A673 (cell line): ENCODE measurements around the gene SYT14. TPM values are rescaled to one million over a fixed set of nuclear protein-coding genes. Genes with fewer than 3 reads are reported as not detected.

Experiments
- BruUV-seq: library from RNA; stranded (reverse); fragments of 400-500 nt; replicated peaks from 2 replicates; lab custom pipeline; 2021; lab: Mats Ljungman, UMichigan
- CTCF ChIA-PET: fragments of 300-600 bp; sonication (Branson Sonifier 250); formaldehyde crosslinking; loops from one replicate; lab custom pipeline; 2022; ENCODE audit warnings: antibody characterized with exemption; lab: Charles Lee
- POLR2A ChIA-PET: fragments of 300-600 bp; sonication (Branson Sonifier 250); formaldehyde crosslinking; loops from one replicate; lab custom pipeline; 2022; ENCODE audit warnings: antibody characterized with exemption; ENCODE audit not compliant: low non-redundant PET; lab: Charles Lee
- DNase-seq: peaks from one replicate; pipeline ENCODE4 v3.0.0-alpha.2; 2015; ENCODE audit warnings: low spot score
- H3K27ac ChIP-seq: fragments of 200-600 bp; sonication (generic); 2 replicates; pipeline ENCODE4 v1.5.1; 2016; ENCODE audit warnings: mixed run types, low read depth, mild to moderate bottlenecking, mixed read lengths, antibody characterized with exemption, low read length; ENCODE audit not compliant: poor library complexity, severe bottlenecking
- H3K27me3 ChIP-seq: fragments of 200-600 bp; sonication (generic); replicated peaks from 2 replicates; pipeline ENCODE4 v1.6.1; 2017; ENCODE audit warnings: mixed run types, low read depth, mild to moderate bottlenecking, mixed read lengths, antibody characterized with exemption, low read length; ENCODE audit not compliant: insufficient read depth, poor library complexity
- H3K36me3 ChIP-seq: fragments of 200-600 bp; sonication (generic); 2 replicates; pipeline ENCODE4 v1.6.1; 2016; ENCODE audit warnings: mixed run types, mild to moderate bottlenecking, mixed read lengths, antibody characterized with exemption, low read length; ENCODE audit not compliant: insufficient read depth, poor library complexity, severe bottlenecking
- H3K4me1 ChIP-seq: fragments of 200-600 bp; sonication (generic); 2 replicates; pipeline ENCODE4 v1.6.1; 2017; ENCODE audit warnings: mixed run types, mild to moderate bottlenecking, mixed read lengths, antibody characterized with exemption, low read length; ENCODE audit not compliant: insufficient read depth, poor library complexity, severe bottlenecking
- H3K4me3 ChIP-seq: fragments of 200-600 bp; sonication (generic); 2 replicates; pipeline ENCODE4 v1.5.1; 2016; ENCODE audit warnings: low read depth, mixed run types, mild to moderate bottlenecking, mixed read lengths, low read length; ENCODE audit not compliant: poor library complexity, severe bottlenecking
- H3K9me3 ChIP-seq: fragments of 200-600 bp; sonication (generic); 2 replicates; pipeline ENCODE4 v1.6.1; 2016; ENCODE audit warnings: mixed run types, low read depth, mild to moderate bottlenecking, mixed read lengths, antibody characterized with exemption, low read length; ENCODE audit not compliant: poor library complexity, severe bottlenecking
- CTCF ChIP-seq: fragments of 300-800, 200-600 bp; sonication (generic); conservative IDR thresholded peaks from 2 replicates; pipeline ENCODE4 v1.5.1; 2017; ENCODE audit warnings: low read depth, mild to moderate bottlenecking, antibody characterized with exemption, low read length, moderate library complexity, mixed read lengths
- EZH2 ChIP-seq: fragments of 200-600 bp; sonication (generic); IDR thresholded peaks from 2 replicates; pipeline ENCODE4 v1.6.1; 2017; ENCODE audit warnings: borderline replicate concordance, low read depth, mild to moderate bottlenecking, mixed read lengths, antibody characterized with exemption, low read length; ENCODE audit not compliant: poor library complexity, severe bottlenecking
- intact Hi-C: fragments of 100-400 bp; cut with micrococcal nuclease; formaldehyde crosslinking; loops from one replicate; pipeline ENCODE4 v1.10.0; 2022; ENCODE audit not compliant: unreplicated experiment
- total RNA-seq: library from RNA; stranded (reverse); gene quantifications from 2 replicates; pipeline ENCODE4 v1.2.3, GENCODE V29; 2021

SYT14 gene
- total RNA-seq, 1 experiment from 2014 or later = 22.4 TPM

- no TSS peak for BruUV-seq
- no peak for DNase-seq
- CTCF ChIA-PET = no interaction called here
- no peaks in the 10 kb centered on the region for H3K36me3 ChIP-seq
- H3K27me3 ChIP-seq = no peaks in the 10 kb centered on the region
- H3K27ac ChIP-seq = no peak overlapping the region
- intact Hi-C loops = no loop called here
- POLR2A ChIA-PET = interaction anchor here (0.5 kb wide), 1 partner anchor 46 kb away, joined by 3 read pairs; no protein-coding TSS in a partner anchor
- peaks cover 4% of the 10 kb centered on the region for H3K4me1 ChIP-seq
- H3K4me3 ChIP-seq = no peak overlapping the region
- H3K9me3 ChIP-seq = no peaks in the 10 kb centered on the region
- TF ChIP-seq CTCF (no peak), EZH2 (no peak)
Observed at GRCh38 chr1:210214573-210215409, 276.8 kb downstream of the SYT14 start.

GRCh38 chr1:210217482-210217881, 279.5 kb downstream of the SYT14 start:
- H3K27ac ChIP-seq = no peak overlapping the region
- ChIA-PET POLR2A (no interaction called here), CTCF (no interaction called here)
- H3K36me3 ChIP-seq = no peaks in the 10 kb centered on the region
- intact Hi-C loops = no loop called here
- peaks cover 4% of the 10 kb centered on the region for H3K4me1 ChIP-seq
- TF ChIP-seq EZH2 (no peak), CTCF (no peak)
- BruUV-seq = no TSS peak
- DNase-seq = no peak
- no peaks in the 10 kb centered on the region for H3K9me3 ChIP-seq
- H3K27me3 ChIP-seq = no peaks in the 10 kb centered on the region
- no peak overlapping the region for H3K4me3 ChIP-seq

- TF ChIP-seq EZH2 = no peak
- POLR2A ChIA-PET = no interaction called here
- Histone ChIP-seq H3K4me3 (no peak overlapping the region), H3K27ac (no peak overlapping the region), H3K9me3 (no peaks in the 10 kb centered on the region), H3K4me1 (peaks cover 4% of the 10 kb centered on the region), H3K36me3 (no peaks in the 10 kb centered on the region), H3K27me3 (no peaks in the 10 kb centered on the region)
- CTCF ChIA-PET = no interaction called here
- no TSS peak for BruUV-seq
- intact Hi-C loops = no loop called here
- no peak for DNase-seq
Observed at GRCh38 chr1:210218047-210218446, 280.0 kb downstream of the SYT14 start.

Other genes starting within 250 kb of the SYT14 start
- gene HSD11B1, start 233.4 kb upstream of the SYT14 start, total RNA-seq = not detected in 2 replicates
- gene TRAF3IP3, start 182.2 kb upstream of the SYT14 start, total RNA-seq = 1.2 and 1.6 TPM in 2 replicates
- gene C1orf74, start 153.7 kb upstream of the SYT14 start, total RNA-seq = 4.2 and 5.0 TPM in 2 replicates
- 0.17 and 0.28 TPM in 2 replicates for gene IRF6, start 132.1 kb upstream of the SYT14 start, total RNA-seq
- 8.9 and 11.5 TPM in 2 replicates for gene UTP25, start 110.2 kb upstream of the SYT14 start, total RNA-seq